ENCODE data around the gene SEMA5B. TPM values are rescaled to one million over a fixed set of nuclear protein-coding genes. Genes with fewer than 3 reads are reported as not detected.

Gene SEMA5B
- total RNA-seq, 1 donor from 2014 or later = 1.0 TPM

DNA sequence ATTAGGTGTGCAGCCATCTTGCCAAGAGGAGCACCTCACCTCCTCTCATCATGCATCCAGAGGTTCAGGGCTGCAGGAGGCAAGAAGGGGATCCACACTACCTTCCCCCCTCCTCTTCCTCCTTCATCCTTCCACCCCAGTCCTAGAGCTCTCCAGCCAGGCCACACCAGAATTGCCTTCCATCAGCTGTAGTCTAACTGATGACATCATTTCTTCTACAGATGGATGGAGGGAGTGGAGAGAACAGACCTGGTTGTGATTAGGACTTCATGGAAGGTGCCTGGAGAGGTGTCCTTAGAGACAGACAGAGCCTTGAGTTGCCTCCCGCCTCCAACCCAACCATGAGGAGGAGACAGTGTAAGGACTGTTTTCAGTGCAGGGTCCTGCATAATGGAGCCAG lies 14.9 kb downstream of the SEMA5B start:
- Mint-ChIP-seq H3K9me3 (ENCODE audit: unreplicated experiment) (no peaks in the 10 kb centered on the region), H3K4me3 (ENCODE audit: unreplicated experiment) (no peak overlapping the region), H3K4me1 (ENCODE audit: low read depth, unreplicated experiment) (no peaks in the 10 kb centered on the region), H3K36me3 (ENCODE audit: low read depth, unreplicated experiment) (peaks cover 4% of the 10 kb centered on the region), H3K27ac (ENCODE audit: unreplicated experiment) (no peak overlapping the region), H3K27me3 (ENCODE audit: low read depth, unreplicated experiment) (peaks cover 60% of the 10 kb centered on the region)
- H3K4me1 ChIP-seq (ENCODE audit: insufficient read depth, low read length) = no peaks in the 10 kb centered on the region
- no peak overlapping the region for H3K4me3 ChIP-seq (ENCODE audit: insufficient read depth, low read depth, low read length)
- no peak overlapping the region for H3K27ac ChIP-seq (ENCODE audit: low read depth, low read length)
- H3K79me2 ChIP-seq (ENCODE audit: insufficient read depth, low read length) = no peaks in the 10 kb centered on the region
- no peak for FAIRE-seq
- TF ChIP-seq, protein P1, sequence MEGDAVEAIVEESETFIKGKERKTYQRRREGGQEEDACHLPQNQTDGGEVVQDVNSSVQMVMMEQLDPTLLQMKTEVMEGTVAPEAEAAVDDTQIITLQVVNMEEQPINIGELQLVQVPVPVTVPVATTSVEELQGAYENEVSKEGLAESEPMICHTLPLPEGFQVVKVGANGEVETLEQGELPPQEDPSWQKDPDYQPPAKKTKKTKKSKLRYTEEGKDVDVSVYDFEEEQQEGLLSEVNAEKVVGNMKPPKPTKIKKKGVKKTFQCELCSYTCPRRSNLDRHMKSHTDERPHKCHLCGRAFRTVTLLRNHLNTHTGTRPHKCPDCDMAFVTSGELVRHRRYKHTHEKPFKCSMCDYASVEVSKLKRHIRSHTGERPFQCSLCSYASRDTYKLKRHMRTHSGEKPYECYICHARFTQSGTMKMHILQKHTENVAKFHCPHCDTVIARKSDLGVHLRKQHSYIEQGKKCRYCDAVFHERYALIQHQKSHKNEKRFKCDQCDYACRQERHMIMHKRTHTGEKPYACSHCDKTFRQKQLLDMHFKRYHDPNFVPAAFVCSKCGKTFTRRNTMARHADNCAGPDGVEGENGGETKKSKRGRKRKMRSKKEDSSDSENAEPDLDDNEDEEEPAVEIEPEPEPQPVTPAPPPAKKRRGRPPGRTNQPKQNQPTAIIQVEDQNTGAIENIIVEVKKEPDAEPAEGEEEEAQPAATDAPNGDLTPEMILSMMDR (IDR thresholded peaks at IDR 0.05; ENCODE audit: insufficient read depth, low read depth, low read length) = no peak
- TF ChIP-seq EZH2 (IDR thresholded peaks at IDR 0.05; ENCODE audit: insufficient read depth, low read length) = no peak
- peaks cover 43% of the 10 kb centered on the region for H3K27me3 ChIP-seq (ENCODE audit: insufficient read depth, low read length)
- H3K9me3 ChIP-seq (ENCODE audit: insufficient read depth, low read depth, low read length) = no peaks in the 10 kb centered on the region
- H3K4me2 ChIP-seq (ENCODE audit: low read length) = no peak overlapping the region
- no peaks in the 10 kb centered on the region for H4K20me1 ChIP-seq (ENCODE audit: insufficient read depth, low read length)
- H3K36me3 ChIP-seq (ENCODE audit: insufficient read depth, low read length) = no peaks in the 10 kb centered on the region
- H2AFZ ChIP-seq (ENCODE audit: low read depth, low read length) = no peak overlapping the region
- no peak overlapping the region for H3K9ac ChIP-seq (ENCODE audit: low read length)
- no peak for DNase-seq (ENCODE audit: low read depth)

DNA sequence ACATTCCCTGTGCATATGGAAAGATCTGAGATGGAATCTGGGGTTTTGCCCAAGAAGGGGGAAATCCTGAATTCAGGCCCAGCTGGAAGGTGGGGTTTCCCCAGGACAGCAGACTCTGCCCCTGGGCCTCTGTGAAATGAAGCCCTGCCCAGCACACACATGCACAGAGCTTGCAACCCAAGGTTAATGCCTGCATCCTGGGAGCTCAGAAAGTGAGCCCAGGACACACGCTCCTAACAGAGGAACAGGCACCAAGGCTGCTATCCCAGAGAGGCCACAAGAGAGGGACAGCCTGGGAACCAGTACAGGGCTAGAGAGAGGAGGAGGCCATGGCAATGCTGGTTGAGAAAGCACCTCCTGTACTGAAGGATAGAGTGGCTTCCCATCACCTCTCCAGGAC lies 16.1 kb downstream of the SEMA5B start:
- H2AFZ ChIP-seq (ENCODE audit: low read depth, low read length) = no peak overlapping the region
- peaks cover 48% of the 10 kb centered on the region for H3K27me3 ChIP-seq (ENCODE audit: insufficient read depth, low read length)
- no peaks in the 10 kb centered on the region for H3K9me3 ChIP-seq (ENCODE audit: insufficient read depth, low read depth, low read length)
- H3K4me3 ChIP-seq (ENCODE audit: insufficient read depth, low read depth, low read length) = no peak overlapping the region
- Mint-ChIP-seq H3K36me3 (ENCODE audit: low read depth, unreplicated experiment) (peaks cover 4% of the 10 kb centered on the region), H3K27me3 (ENCODE audit: low read depth, unreplicated experiment) (peaks cover 68% of the 10 kb centered on the region), H3K27ac (ENCODE audit: unreplicated experiment) (no peak overlapping the region), H3K4me3 (ENCODE audit: unreplicated experiment) (no peak overlapping the region), H3K9me3 (ENCODE audit: unreplicated experiment) (no peaks in the 10 kb centered on the region), H3K4me1 (ENCODE audit: low read depth, unreplicated experiment) (no peaks in the 10 kb centered on the region)
- H3K36me3 ChIP-seq (ENCODE audit: insufficient read depth, low read length) = no peaks in the 10 kb centered on the region
- no peak overlapping the region for H3K27ac ChIP-seq (ENCODE audit: low read depth, low read length)
- H3K79me2 ChIP-seq (ENCODE audit: insufficient read depth, low read length) = no peaks in the 10 kb centered on the region
- no peak overlapping the region for H3K4me2 ChIP-seq (ENCODE audit: low read length)
- H3K9ac ChIP-seq (ENCODE audit: low read length) = no peak overlapping the region
- TF ChIP-seq EZH2 (IDR thresholded peaks at IDR 0.05; ENCODE audit: insufficient read depth, low read length) = no peak
- TF ChIP-seq, protein P1 (IDR thresholded peaks at IDR 0.05; ENCODE audit: insufficient read depth, low read depth, low read length) = no peak
- DNase-seq (ENCODE audit: low read depth) = no peak
- H4K20me1 ChIP-seq (ENCODE audit: insufficient read depth, low read length) = no peaks in the 10 kb centered on the region
- H3K4me1 ChIP-seq (ENCODE audit: insufficient read depth, low read length) = no peaks in the 10 kb centered on the region
- FAIRE-seq = no peak

DNA sequence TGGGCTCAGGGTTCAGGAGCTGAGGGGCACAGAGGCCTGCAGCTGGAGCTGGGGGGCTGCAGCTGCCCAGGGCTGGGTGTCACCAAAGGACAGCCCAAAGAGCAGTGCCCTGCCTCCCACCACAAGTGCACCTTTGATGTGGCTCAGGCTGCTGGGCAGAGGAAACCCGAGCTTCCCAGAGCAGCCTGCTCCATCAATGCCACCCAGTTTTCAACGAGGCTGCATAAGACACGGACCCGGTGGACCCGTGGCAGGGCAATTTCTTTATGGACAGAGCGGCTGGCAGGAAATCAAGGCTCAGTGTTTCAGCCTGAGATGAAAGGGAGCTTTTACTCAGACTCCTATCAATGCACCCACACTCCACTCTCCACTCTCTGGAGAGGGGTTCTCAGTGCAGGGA lies 18.7 kb downstream of the SEMA5B start:
- no peaks in the 10 kb centered on the region for H3K9me3 Mint-ChIP-seq (ENCODE audit: unreplicated experiment)
- FAIRE-seq (no peak), DNase-seq (ENCODE audit: low read depth) (no peak)
- Histone ChIP-seq H3K4me3 (ENCODE audit: insufficient read depth, low read depth, low read length) (no peak overlapping the region), H3K36me3 (ENCODE audit: insufficient read depth, low read length) (no peaks in the 10 kb centered on the region), H3K4me2 (ENCODE audit: low read length) (no peak overlapping the region), H2AFZ (ENCODE audit: low read depth, low read length) (no peak overlapping the region), H3K4me1 (ENCODE audit: insufficient read depth, low read length) (no peaks in the 10 kb centered on the region), H3K9ac (ENCODE audit: low read length) (no peak overlapping the region), H4K20me1 (ENCODE audit: insufficient read depth, low read length) (no peaks in the 10 kb centered on the region), H3K27ac (ENCODE audit: low read depth, low read length) (no peak overlapping the region), H3K27me3 (ENCODE audit: insufficient read depth, low read length) (peaks cover 53% of the 10 kb centered on the region), H3K79me2 (ENCODE audit: insufficient read depth, low read length) (no peaks in the 10 kb centered on the region), H3K9me3 (ENCODE audit: insufficient read depth, low read depth, low read length) (no peaks in the 10 kb centered on the region)
- no peak for TF ChIP-seq EZH2 (IDR thresholded peaks at IDR 0.05; ENCODE audit: insufficient read depth, low read length)
- TF ChIP-seq, protein P1 (IDR thresholded peaks at IDR 0.05; ENCODE audit: insufficient read depth, low read depth, low read length) = no peak
- no peaks in the 10 kb centered on the region for H3K4me1 Mint-ChIP-seq (ENCODE audit: low read depth, unreplicated experiment)
- peaks cover 78% of the 10 kb centered on the region for H3K27me3 Mint-ChIP-seq (ENCODE audit: low read depth, unreplicated experiment)
- H3K27ac Mint-ChIP-seq (ENCODE audit: unreplicated experiment) = no peak overlapping the region
- peaks cover 3% of the 10 kb centered on the region for H3K36me3 Mint-ChIP-seq (ENCODE audit: low read depth, unreplicated experiment)
- H3K4me3 Mint-ChIP-seq (ENCODE audit: unreplicated experiment) = no peak overlapping the region
